GM04504 (cell line): ENCODE results near the gene CFI.

Experiments
- DNase-seq: peaks from one replicate; pipeline ENCODE4 v3.0.0-alpha.2; 2012; ENCODE audit warnings: low read depth

Gene CFI

DNA sequence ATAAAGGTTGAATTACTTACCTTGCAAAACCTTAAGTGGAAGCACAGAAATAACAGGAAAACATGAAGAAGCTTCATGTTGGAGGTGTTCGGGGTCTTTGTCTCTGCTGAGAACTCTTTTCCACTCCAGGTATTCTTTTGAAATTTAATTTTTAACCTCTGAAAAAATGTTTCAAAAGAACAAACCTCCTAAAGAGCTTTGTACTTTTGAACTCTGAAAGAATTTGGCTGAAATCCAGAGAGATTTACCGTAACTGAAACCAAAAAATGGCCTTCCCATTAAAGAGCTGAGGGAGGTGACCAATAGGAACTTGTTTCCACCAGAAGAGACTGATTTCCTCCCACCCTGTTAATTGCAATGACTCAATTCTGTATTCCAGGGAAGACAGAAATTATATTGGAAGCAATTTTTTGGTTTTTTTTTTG lies at the start of gene CFI:
Gene CFI (minus strand): TSS at position 105 of the 425 bp plus-strand sequence. CDS start 28 bp downstream, at position 77.
- peak; percentile 48 for DNase-seq

GRCh38 chr4:109850601-109851000 lies 48.8 kb upstream of the CFI start:
- DNase-seq: no peak

DNA sequence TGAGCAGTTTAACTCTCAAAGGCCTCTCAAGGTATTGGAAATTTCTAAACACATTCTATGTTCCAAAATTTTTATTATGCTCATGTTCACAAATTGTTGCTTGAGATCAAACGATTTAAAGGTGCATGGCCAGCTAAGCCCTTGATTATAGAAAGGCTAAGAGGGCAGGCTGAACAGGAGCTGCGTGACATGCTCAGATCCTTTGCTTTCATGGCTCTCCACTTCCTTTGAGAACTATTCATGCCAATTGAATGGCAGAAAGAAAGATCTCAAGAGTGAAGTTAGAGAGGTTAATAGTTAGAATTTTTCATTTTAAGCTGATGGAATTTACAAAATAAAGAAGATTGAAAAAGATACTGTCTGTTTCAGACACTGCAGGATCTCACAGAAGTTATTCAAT lies 46.7 kb upstream of the CFI start:
- no peak for DNase-seq

GRCh38 chr4:109847896-109848442 lies 46.2 kb upstream of the CFI start, which contains the start of gene LRIT3:
Gene LRIT3, plus strand, starts transcription at chr4:109848107. Its CDS starts 95 bp downstream, at chr4:109848202.
- no peak for DNase-seq

GRCh38 chr4:109846395-109847098 lies 44.7 kb upstream of the CFI start:
- DNase-seq: no peak

GRCh38 chr4:109836985-109837384 lies 35.2 kb upstream of the CFI start:
- no peak for DNase-seq

- no peak for DNase-seq
Measured at GRCh38 chr4:109833756-109834155, 32.0 kb upstream of the CFI start.

- DNase-seq: no peak
Measured at GRCh38 chr4:109827672-109828071, 25.9 kb upstream of the CFI start, which contains the start of gene RRH. Gene RRH, plus strand, starts transcription at chr4:109827972. Its CDS starts 56 bp downstream, at chr4:109828028.

DNA sequence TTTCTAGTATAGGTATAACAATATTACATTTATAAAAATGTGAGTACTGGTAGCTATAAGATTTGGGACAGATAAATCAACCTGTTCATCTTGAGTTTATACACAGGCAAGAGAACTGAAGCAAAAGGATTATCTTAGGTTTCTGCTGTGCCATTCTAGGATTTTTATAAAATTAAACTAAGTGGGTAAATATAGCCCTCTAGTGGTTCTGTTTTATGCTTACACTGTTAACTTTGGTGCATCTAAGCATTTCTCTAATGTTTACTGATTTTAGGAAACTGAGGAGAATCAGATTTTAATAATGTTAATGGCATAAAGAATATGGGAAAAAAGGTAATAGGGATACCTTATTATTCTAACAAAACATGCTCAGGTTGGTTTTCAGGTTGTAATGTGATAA lies 24.9 kb upstream of the CFI start:
- no peak for DNase-seq

GRCh38 chr4:109821185-109821584 lies 19.4 kb upstream of the CFI start:
- no peak for DNase-seq

- DNase-seq: peak; percentile 22
Measured at GRCh38 chr4:109820563-109820962, 18.8 kb upstream of the CFI start.

GRCh38 chr4:109818268-109818667 lies 16.5 kb upstream of the CFI start:
- DNase-seq: no peak

GRCh38 chr4:109816894-109817293 lies 15.1 kb upstream of the CFI start:
- DNase-seq: no peak

DNA sequence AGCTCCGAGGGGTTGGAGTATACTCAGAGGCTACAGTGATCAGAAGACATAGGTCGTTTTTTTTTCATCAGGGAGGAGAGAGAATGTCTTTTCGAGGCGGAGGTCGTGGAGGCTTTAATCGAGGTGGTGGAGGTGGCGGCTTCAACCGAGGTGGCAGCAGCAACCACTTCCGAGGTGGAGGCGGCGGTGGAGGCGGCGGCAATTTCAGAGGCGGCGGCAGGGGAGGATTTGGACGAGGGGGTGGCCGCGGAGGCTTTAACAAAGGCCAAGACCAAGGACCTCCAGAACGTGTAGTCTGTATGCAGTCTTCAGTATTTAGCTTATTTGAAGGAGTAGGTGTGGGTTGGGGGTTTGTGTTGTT lies 14.3 kb upstream of the CFI start:
- DNase-seq: no peak

- peak; percentile 71 for DNase-seq
Measured at GRCh38 chr4:109815151-109816081, 13.6 kb upstream of the CFI start, which contains the start of gene GAR1. Gene GAR1, plus strand, starts transcription at chr4:109815762. Its CDS starts 403 bp downstream, at chr4:109816165.

GRCh38 chr4:109811707-109812106 lies 9.9 kb upstream of the CFI start:
- no peak for DNase-seq

DNA sequence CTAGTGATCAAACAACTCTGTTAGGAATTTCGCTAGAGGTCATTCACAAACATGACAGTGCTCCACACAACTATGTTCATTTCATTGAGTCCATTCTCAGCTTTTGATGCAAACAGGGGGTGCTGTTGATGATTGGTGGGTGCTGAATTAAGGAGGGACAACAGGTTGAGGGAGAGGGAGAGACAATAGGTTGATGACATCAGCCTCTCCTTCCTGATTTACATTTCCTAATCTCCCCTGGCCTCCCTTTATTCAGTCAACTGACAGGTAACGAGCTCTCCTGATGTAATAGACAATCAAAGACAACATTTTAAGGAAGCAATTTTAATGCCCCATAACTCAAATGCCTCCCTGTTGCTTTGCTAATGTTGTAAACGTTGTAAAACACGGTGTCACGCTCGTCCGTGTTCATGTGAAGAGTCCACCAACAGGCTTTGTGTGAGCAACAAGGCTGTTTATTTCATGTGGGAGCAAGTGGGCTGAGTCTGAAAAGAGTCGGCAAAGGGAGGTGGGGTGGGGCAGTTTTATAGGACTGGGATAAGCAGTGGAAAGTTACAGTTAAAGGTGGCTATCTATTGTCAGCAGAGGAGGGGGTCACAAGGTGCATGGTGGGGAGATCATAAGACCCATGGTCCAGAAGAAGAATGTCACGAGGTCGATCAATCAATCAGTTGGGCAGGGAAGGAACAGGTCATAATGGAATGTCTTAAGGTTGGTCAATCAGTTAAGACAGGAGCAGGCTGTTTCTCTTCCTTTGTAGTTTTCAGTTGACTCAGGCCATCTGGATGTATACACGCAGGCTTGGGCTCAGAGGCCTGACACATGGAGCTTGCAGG lies 9.0 kb upstream of the CFI start:
- DNase-seq: no peak

GRCh38 chr4:109809655-109810054 lies 7.9 kb upstream of the CFI start:
- DNase-seq: no peak

GRCh38 chr4:109803924-109804571 lies 2.2 kb upstream of the CFI start:
- DNase-seq: peak; percentile 23

DNA sequence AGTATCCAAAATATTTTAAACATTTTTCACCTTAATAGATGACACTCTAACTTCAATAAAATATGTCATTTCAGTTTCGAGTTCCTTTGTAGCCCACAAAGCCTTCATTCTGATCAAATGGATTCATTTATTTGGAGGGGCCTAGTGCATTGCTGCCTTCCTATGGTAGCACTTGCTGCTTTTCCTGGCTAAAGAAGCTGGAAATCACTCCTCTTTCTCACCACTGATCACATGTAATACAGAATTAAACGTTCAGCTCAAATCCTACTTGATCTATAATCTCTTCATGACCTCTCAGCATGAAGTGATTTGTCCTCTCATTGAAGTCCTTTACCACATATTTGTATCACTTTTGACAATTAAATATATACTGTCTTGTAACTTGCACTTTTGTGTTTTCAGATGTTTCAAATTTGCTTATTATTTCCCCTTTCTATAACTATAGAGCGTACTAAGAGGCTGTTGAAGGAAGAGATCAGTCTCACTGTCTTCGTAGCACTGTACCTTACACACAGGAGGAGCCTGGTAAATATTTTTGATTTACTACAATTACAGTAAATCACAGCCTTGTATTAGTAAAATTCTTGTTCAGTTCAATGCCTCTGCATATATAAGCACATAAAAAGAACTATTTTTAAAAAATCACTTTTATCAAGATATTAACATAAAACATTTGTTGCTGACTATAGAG lies 555 bp downstream of the CFI start:
- no peak for DNase-seq

- DNase-seq: no peak
Measured at GRCh38 chr4:109798866-109799265, 2.9 kb downstream of the CFI start.
